NCI-H2227 (cell line): Measurements from ENCODE around the gene CRACR2A.

ENCODE experiments used
- DNase-seq: peaks from one replicate; lab custom pipeline; 2025; ENCODE audit not compliant: unreplicated experiment; lab: John Stamatoyannopoulos, UW

CRACR2A gene

GRCh38 chr12:3726456-3726855, 26.5 kb downstream of the CRACR2A start:
- DNase-seq: no peak

GRCh38 chr12:3725388-3726115, 27.4 kb downstream of the CRACR2A start:
- no peak for DNase-seq

- DNase-seq: no peak
Observed at GRCh38 chr12:3723916-3724805, 28.7 kb downstream of the CRACR2A start.

- DNase-seq: no peak
Observed at GRCh38 chr12:3722368-3722767, 30.5 kb downstream of the CRACR2A start.

- DNase-seq: no peak
Observed at GRCh38 chr12:3720772-3721171, 32.1 kb downstream of the CRACR2A start.

GRCh38 chr12:3718100-3718499, 34.8 kb downstream of the CRACR2A start:
- no peak for DNase-seq

GRCh38 chr12:3717283-3717898, 35.5 kb downstream of the CRACR2A start:
- no peak for DNase-seq

GRCh38 chr12:3715999-3716398, 36.9 kb downstream of the CRACR2A start:
- DNase-seq: no peak

GRCh38 chr12:3713947-3714346, 39.0 kb downstream of the CRACR2A start:
- no peak for DNase-seq

GRCh38 chr12:3713483-3713882, 39.4 kb downstream of the CRACR2A start:
- no peak for DNase-seq

GRCh38 chr12:3712209-3712992, 40.5 kb downstream of the CRACR2A start:
- no peak for DNase-seq

GRCh38 chr12:3705354-3705675, 47.6 kb downstream of the CRACR2A start:
- DNase-seq: no peak

GRCh38 chr12:3704512-3705353, 48.2 kb downstream of the CRACR2A start:
- DNase-seq: no peak

GRCh38 chr12:3700861-3701260, 52.0 kb downstream of the CRACR2A start:
- DNase-seq: no peak

GRCh38 chr12:3698218-3698974, 54.5 kb downstream of the CRACR2A start:
- peak; percentile 59 for DNase-seq

GRCh38 chr12:3697311-3697870, 55.5 kb downstream of the CRACR2A start:
- no peak for DNase-seq

GRCh38 chr12:3694673-3695072, 58.2 kb downstream of the CRACR2A start:
- DNase-seq: no peak

- DNase-seq: no peak
Observed at GRCh38 chr12:3692616-3693365, 60.1 kb downstream of the CRACR2A start.

- DNase-seq: no peak
Observed at GRCh38 chr12:3686463-3686862, 66.4 kb downstream of the CRACR2A start.
